Sigmoid colon (tissue), 4 donors: ENCODE results near the gene MIDN.

Source experiments
- CTCF ChIP-seq, 4 experiments: fragments of 450-650 bp in 3 of 4; fragments of 200-600 bp in 1 of 4; IDR thresholded peaks; one replicate each; pipeline ENCODE4 v1.5.1; 2016 to 2019; ENCODE audit warnings: antibody characterized with exemption in 4 of 4, mild to moderate bottlenecking in 3 of 4, moderate library complexity in 2 of 4
- EP300 ChIP-seq, 4 donors: sonication (generic); formaldehyde crosslinking; IDR thresholded peaks; one replicate each; pipeline ENCODE4 v1.6.1; 2017; ENCODE audit warnings: antibody characterized with exemption in 4 of 4
- POLR2A ChIP-seq, 2 donors: fragments of 450-650 bp; IDR thresholded peaks; one replicate each; pipeline ENCODE4 v1.6.1; 2016; ENCODE audit warnings: antibody characterized with exemption in 2 of 2, mild to moderate bottlenecking in 2 of 2, moderate library complexity in 2 of 2

- TF ChIP-seq POLR2A (IDR thresholded peaks at IDR 0.05) (no peak), CTCF (IDR thresholded peaks at IDR 0.05) (no peak), EP300 (IDR thresholded peaks at IDR 0.05) (no peak)
These were observed 47.0 kb downstream of the MIDN start for GRCh38 chr19:1295169-1296012.
